GM06990 (cell line): ENCODE data around the gene TGFA.

ENCODE experiments used
- DNase-seq: peaks from one replicate; pipeline ENCODE4 v3.0.0-alpha.2; 2011; ENCODE audit not compliant: insufficient read length; ENCODE audit errors: extremely low read depth
- H3K27me3 ChIP-seq: replicated peaks from 2 replicates; pipeline ENCODE4 v1.6.0; 2011; ENCODE audit warnings: low read length; ENCODE audit not compliant: control insufficient read depth, insufficient read depth
- H3K36me3 ChIP-seq: 2 replicates; pipeline ENCODE4 v1.5.1; 2011; ENCODE audit warnings: low read length; ENCODE audit not compliant: control insufficient read depth, insufficient read depth
- H3K4me3 ChIP-seq: replicated peaks from 2 replicates; pipeline ENCODE4 v1.5.1; 2011; ENCODE audit warnings: low read depth, mild to moderate bottlenecking, control low read depth, low read length
- CTCF ChIP-seq: IDR thresholded peaks from 2 replicates; pipeline ENCODE4 v1.5.1; 2011; ENCODE audit warnings: low read length, control low read depth, mild to moderate bottlenecking, inconsistent platforms; ENCODE audit not compliant: insufficient read depth, poor library complexity, severe bottlenecking

The TGFA gene

GRCh38 chr2:70461981-70462876 is 91.4 kb downstream of the TGFA start:
- Histone ChIP-seq H3K36me3 (no peaks in the 10 kb centered on the region), H3K27me3 (no peaks in the 10 kb centered on the region), H3K4me3 (no peak overlapping the region)
- TF ChIP-seq CTCF, result no peak
- no peak for DNase-seq

GRCh38 chr2:70461414-70461813 is 92.2 kb downstream of the TGFA start:
- Histone ChIP-seq H3K36me3 (no peaks in the 10 kb centered on the region), H3K4me3 (no peak overlapping the region), H3K27me3 (no peaks in the 10 kb centered on the region)
- no peak for TF ChIP-seq CTCF
- no peak for DNase-seq

- DNase-seq, result no peak
- TF ChIP-seq CTCF, result peak; percentile 25
- H3K36me3 ChIP-seq, result no peaks in the 10 kb centered on the region
- no peak overlapping the region for H3K4me3 ChIP-seq
- no peaks in the 10 kb centered on the region for H3K27me3 ChIP-seq
Measured at GRCh38 chr2:70460333-70460732, 93.3 kb downstream of the TGFA start.

GRCh38 chr2:70458661-70459060 is 95.0 kb downstream of the TGFA start:
- Histone ChIP-seq H3K27me3 (no peaks in the 10 kb centered on the region), H3K36me3 (no peaks in the 10 kb centered on the region), H3K4me3 (no peak overlapping the region)
- no peak for DNase-seq
- TF ChIP-seq CTCF, result no peak

- DNase-seq, result no peak
- H3K27me3 ChIP-seq, result no peaks in the 10 kb centered on the region
- H3K4me3 ChIP-seq, result no peak overlapping the region
- no peak for TF ChIP-seq CTCF
- no peaks in the 10 kb centered on the region for H3K36me3 ChIP-seq
Measured at GRCh38 chr2:70456585-70457495, 96.8 kb downstream of the TGFA start.
